NCI-H2196 treated with DMSO at 0.1 percent for 48 hours (cell line): ENCODE measurements around the gene NEB.

Source experiments
- DNase-seq: peaks from one replicate; lab custom pipeline; 2025; ENCODE audit not compliant: unreplicated experiment; lab: John Stamatoyannopoulos, UW

NEB gene

DNA sequence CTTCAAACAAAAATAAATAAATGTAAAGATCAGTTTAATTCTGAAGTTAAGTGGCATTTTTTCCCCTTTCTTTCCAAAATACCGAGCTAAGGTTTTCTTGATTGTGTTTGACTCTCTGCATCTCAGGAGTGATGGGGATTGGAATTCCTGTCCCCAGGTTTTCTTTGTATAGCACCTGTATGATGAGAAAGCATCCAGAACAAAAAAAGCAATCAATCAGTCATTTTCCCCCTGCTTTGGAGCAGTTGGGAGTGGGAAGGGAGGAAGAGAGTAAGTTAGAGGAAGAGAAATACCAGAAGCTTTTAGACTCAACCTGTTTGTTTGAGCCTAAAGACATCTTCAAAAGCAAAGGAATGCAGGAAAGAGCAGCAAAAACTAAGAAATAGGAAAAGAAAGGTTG, 236.1 kb downstream of the NEB start:
- no peak for DNase-seq

DNA sequence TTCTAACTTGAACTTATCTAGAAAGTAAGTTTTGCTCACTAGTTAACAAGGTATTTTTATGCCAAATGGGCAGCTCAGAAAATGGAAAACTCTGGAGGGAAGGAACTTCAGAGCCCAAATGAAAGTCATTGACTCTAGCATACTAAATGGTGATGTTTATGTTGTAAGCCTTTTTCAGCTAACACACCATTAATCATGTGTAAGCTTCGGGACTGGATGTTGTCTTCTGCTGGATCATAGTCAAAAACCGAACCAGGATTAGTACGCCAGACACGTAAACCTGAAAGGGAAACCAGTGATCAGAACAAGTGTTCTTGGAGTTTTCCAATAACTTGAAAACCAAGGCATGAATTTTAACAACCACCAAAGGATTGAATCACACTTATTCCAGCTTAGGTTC, 242.8 kb downstream of the NEB start:
- no peak for DNase-seq

DNA sequence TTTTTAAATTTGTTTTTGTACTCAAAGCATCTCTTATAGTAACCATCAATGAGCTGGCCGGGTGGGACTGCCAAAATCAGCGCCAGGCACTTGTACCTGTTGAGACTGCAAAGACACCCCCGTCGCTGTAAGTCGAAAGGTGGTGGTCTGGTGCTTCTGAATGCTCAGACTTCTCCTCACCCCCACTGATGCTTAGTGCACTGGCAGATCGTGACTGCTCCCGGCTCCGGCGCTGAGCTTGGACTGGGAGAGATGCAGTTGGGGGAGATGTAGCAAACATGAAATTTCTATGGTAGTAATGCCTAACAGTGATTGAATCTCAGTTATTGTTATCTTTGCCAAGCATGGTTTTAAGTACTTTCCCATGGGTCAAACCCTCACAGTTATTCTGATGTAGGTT, 244.0 kb downstream of the NEB start:
- no peak for DNase-seq

DNA sequence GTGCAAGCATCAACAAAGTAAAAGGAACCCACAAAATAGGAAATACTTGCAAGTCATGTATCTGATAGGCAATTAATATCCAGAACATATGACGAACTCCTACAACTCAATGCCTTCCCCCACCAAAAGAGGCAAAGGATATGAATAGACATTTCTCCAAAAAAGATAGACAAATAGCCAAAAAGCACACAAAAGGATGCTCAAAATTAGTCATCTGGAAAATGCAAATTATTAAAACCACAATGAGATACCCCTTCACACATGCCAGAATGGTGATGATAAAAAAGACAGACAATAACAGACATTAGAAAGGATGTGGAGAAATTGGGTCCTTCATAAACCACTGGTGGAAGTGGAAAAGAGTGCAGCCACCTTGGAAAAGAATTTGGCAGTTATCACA, 248.2 kb downstream of the NEB start:
- no peak for DNase-seq

DNA sequence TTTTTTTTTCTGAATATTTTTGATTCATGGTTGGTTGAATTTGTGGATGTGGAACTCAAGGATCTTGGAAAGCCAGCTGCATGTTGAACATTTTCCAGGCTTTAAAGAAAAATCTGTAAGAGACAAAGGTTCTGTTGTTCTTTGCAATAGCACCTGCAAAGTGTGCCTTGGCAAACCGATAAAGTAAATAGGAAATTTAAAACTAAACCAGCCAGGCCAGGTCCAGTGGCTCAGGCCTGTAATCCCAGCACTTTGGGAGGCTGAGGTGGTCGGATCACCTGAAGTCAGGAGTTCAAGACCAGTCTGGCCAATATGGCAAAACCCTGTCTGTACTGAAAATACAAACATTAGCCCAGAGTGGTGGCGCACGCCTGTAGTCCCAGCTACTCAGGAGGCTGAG, 250.2 kb downstream of the NEB start:
- DNase-seq = no peak

DNA sequence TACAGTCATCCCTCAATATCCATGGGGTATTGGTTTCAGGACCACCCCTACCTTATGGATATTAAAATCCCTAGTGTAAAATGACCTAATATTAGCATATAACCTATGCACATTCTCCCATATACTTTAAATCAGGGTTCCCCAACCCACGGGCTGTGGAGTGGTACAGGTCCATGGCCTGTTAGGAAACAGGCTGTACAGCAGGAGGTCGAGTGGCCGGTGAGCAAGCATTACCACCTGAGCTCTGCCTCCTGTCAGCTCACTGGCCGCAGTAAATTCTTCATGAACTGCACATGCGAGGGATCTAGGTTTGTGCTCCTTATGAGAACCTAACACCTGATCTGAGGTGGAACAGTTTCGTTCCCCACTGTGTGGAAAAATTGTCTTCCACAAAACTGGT, 250.7 kb downstream of the NEB start:
- DNase-seq = no peak

DNA sequence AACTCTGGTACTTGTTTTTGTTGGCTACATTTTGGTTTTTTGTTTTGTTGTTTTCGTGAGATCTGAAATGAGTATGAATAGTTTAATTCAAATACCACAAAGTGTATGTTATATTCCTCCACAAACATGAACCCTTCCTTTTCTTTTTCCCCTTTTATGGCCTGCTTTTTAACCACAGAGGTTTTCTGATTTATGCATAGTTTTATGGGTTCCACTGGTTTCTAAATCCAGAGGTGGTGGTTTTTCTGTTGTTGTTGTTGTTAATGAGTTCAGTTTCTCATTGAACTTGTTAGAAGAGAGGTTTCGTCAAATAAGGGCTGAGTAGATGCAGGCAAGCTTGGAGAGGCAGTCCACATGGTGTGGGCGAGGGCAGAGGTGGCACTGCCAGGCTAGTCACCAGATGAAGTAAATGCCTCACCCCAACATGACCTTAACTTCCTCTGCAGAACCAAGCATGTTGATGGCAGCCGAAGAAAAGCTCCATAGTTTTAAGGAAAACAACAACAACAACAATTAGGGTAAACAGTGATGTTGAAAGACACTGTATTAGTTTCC, 252.0 kb downstream of the NEB start:
- no peak for DNase-seq

DNA sequence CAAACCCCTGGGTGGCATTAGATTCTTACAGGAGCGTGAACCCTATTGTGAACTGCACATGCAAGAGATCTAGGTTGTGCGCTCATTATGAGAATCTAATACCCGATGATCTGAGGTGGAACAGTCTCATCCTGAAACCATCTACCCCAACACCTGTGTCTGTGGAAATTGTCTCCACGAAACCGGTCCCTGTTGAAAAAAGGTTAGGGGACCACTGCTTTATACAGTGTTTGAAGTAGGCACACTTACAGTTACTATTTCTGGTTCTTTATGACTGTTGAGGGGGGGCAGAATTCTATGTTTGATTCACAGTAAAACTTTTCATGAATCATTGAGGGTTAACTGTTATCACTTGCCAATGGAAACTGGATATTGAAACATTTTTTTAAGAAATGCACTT, 252.5 kb downstream of the NEB start:
- DNase-seq = no peak

DNA sequence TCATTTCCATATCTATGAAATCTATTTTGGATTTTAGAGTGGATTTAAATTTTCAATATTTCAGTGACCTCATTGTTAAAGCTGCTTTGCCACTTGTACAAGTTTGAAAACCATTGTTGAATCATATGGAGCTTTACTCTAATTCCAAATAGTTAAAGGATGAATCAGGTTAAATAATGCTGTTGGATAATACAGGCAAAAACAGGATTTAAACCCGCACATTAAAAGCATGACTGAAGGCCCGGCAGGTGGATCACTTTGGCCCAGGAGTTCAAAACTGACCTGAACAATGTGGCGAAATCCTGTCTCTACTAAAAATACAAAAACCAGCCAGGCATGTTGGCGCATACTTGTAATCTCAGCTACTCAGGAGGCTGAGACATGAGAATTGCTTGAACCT, 256.3 kb downstream of the NEB start:
- DNase-seq = no peak

DNA sequence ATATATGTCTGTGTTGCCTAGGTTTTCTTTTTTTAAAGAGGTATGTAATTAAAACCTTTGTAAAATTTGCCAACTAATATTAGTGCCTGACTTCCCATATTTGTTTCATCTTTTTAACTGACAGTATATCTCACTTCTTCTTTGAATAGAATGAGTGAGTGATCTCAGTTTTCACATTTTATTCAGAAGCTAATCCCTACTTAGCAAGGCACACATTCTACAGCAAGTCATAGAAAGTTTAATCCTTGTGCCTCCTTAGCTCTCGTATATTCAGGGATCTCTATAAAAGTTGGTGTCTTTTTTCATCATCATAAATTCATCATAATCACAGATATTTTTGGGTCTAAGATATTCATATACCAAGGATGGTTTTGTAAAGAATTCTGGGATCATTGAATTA, 258.0 kb downstream of the NEB start:
- DNase-seq = no peak

DNA sequence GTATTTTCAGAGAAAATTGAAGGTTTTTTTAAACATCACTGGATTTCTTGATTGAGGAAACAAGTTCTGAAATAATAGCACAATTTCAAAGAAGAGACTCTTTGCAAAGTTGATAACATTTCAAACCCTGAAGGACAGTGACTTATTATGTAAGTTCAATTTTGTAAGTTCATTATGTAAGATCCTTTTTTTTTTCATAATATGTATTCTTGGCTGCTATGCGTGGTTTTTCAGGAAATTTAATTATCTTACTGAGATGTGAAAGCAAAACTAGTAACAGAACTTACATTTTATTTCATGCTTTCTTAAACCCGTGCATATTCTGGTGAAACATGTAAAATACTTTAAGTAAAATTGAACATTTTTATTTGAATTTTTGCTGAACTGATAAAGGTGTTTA, 259.2 kb downstream of the NEB start:
- no peak for DNase-seq

DNA sequence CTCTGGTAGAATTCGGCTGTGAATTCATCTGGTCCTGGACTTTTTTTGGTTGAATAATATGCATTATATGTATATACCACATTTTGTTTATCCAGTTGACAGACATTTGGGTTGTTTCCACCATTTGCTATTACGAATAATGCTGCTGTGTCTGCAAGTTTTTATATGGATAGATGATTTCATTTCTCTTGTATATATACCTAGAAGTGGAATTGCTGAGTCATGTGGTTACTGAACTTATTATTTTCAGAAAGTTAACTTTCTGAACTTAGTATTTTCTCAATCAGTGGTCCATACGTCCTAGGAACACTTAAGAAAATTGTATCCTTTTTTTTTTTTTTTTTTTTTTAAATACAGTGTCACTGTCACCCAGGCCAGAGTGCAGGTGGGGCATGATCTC, 261.3 kb downstream of the NEB start:
- no peak for DNase-seq

DNA sequence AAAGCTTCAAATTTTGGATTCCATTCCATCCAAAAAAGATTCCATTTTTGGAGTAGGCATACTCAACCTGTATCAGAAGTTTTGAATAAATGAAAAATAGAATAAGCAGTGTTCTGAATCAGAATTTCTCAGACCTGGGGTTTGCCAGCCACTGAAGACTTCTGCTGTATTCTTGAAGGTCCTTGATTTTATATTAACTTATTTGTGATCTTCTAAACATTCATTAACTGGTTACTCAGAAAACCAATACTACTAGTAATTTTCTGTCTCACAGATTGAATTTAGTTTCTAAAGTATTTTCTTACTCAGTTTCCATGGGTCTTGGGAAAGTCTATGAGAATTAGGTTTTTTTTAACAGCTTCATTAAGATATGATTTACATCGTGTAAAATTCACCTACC, 263.7 kb downstream of the NEB start:
- DNase-seq = no peak

DNA sequence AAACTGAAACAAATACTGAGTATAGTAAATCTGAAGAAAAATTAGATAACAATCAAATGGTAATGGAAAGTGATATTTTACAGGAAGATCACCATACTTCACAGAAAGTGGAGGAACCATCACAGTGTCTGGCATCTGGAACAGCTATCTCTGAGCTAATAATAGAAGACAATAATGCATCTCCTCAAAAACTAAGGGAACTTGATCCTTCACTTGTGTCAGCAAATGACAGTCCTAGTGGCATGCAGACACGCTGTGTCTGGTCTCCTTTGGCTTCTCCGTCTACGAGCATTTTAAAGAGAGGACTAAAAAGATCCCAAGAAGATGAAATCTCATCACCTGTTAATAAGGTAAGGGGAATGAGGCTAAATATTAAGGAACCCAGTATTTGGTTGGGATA, 268.5 kb downstream of the NEB start:
- DNase-seq = no peak

DNA sequence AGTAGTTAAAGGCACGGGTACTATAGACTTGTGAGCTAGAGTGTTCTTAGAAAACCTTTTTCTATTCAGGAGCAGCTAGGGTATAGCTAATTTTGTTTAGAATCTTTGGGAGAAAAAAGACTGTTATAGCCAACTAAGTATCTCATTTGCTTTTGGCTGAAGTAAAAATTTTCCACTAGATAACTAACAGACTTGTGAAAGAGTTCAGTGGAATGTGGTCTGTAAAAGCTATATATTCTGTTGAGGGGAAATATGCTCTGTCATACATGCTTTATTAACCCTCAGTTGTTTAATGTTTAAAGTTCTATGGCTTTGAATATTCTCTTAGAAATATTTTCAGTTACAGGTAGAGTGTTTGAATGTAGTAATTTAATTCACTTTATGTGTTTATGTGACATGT, 274.9 kb downstream of the NEB start:
- no peak for DNase-seq

DNA sequence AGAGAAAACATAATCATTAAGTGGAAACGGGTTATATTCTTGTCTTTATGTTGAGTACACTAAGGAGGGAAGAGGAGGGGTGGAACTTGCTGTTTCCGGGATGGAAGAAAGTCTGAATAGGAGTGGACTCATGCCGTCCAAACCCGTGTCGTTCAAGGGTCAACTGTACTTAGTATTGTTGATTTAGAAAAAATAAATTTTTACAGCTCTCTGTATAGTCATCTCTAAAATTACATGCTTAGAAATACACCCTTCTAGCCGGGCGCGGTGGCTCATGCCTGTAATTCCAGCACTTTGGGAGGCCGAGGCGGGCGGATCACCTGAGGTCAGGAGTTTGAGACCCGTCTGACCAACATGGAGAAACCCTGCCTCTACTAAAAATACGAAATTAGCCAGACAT, 295.1 kb downstream of the NEB start:
- DNase-seq = no peak

DNA sequence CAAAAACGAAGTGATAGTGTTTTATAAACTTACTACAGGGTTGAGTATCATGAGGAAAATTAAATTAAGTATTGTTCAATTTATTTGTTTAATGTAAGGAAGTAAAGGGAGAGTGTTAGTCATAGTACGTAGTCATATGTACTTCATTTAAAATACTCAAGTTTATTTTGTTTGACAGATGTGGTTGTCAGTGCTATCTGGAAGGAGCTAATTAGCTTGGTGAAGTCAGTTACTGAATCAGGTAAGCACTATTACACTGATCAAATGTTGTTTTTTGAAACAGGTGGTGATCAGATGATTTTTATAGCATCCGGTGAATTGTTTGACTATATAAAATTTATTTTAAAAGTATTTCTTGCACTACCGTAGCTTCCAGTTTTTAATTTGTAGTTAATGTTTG, 295.8 kb downstream of the NEB start:
- no peak for DNase-seq

DNA sequence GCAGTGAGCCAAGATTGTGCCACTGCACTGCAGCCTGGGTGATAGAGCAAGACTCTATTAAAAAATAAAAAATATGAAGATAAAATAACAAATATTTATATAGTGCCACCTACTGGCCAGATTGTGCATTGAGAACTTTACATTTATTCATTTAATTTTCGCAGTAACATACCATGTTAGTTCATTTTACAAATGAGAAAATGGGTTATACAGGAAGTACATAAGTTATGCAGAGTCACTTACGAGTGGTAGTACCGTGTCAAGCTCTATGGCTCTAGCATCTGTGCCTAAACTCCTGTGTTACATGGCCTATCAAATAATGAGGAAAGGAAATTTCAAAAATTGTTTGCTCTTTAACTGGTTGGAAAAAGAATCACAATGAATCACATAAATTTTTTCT, 296.6 kb downstream of the NEB start:
- DNase-seq = no peak
